Psoas muscle (tissue), 8 donors: ENCODE measurements around the gene RTCB. TPM values are rescaled to one million over a fixed set of nuclear protein-coding genes. Genes with fewer than 3 reads are reported as not detected.

Experiments used
- ATAC-seq, 4 donors: fragments of 200-7000 bp; cut with Tn5 transposase; one replicate each; pipeline ENCODE4 v1.9.1; 2020; ENCODE audit warnings: moderate library complexity in 3 of 4, mild to moderate bottlenecking in 2 of 4
- DNase-seq, 2 donors: peaks; one replicate each; pipeline ENCODE4 v3.0.0-alpha.2; 2020
- H3K27ac ChIP-seq: fragments of 200-600 bp; one replicate; pipeline ENCODE4 v1.8.0; 2022
- H3K27me3 ChIP-seq, 3 donors: fragments of 200-600 bp in 1 of 3; one replicate each; pipeline versions ENCODE4 v1.6.1 to v1.8.0; 2013 to 2022; ENCODE audit warnings: low read length in 2 of 3, mild to moderate bottlenecking in 2 of 3, moderate library complexity in 1 of 3; ENCODE audit not compliant: insufficient read depth in 3 of 3
- H3K36me3 ChIP-seq, 2 donors: fragments of 200-600 bp in 1 of 2; one replicate each; pipeline versions ENCODE4 v1.6.1 to v1.8.0; 2013 to 2022; ENCODE audit warnings: low read depth in 1 of 2, mild to moderate bottlenecking in 1 of 2, moderate library complexity in 1 of 2; ENCODE audit not compliant: insufficient read depth in 1 of 2
- H3K4me1 ChIP-seq: fragments of 200-600 bp; one replicate; pipeline ENCODE4 v1.8.0; 2022
- H3K4me3 ChIP-seq: fragments of 200-600 bp; one replicate; pipeline ENCODE4 v1.8.0; 2022; ENCODE audit warnings: mild to moderate bottlenecking
- H3K9me3 ChIP-seq: fragments of 200-600 bp; one replicate; pipeline ENCODE4 v1.8.0; 2022
- WGBS, 3 donors: extraction: QIAGEN DNeasy Blood & Tissue Kit; methylation state at CpG; one replicate each; pipeline versions ENCODE4 v1.1.6 to v1.1.7; 2013; 5-methylcytosine and 5-hydroxymethylcytosine counted together
- intact Hi-C, 2 donors: fragments of 100-400 bp; cut with DNase I; formaldehyde crosslinking; loops; one replicate each; pipeline versions ENCODE4 v1.11.0 to v1.14.2; 2022
- polyA plus RNA-seq, 3 donors: library from polyadenylated mRNA; stranded (reverse); fragments of 200-250 nt; gene quantifications; one replicate each; pipeline ENCODE4 v1.2.3, GENCODE V29; 2013
- total RNA-seq, 4 donors: library from RNA; stranded (reverse); fragmentation: NEBNext Ultra II Directional in 2 of 4; extraction: Animal tissue kit (Norgen Biotek cat#: 25700) in 2 of 4; gene quantifications; one replicate each; pipeline versions ENCODE4 v1.2.1 to v1.2.4, GENCODE V29; 2021 to 2023
- TF ChIP-seq, protein P1 (sequence below): fragments of 200-600 bp; IDR thresholded peaks from one replicate; pipeline ENCODE4 v1.8.0; 2022; ENCODE audit warnings: antibody characterized with exemption
- donor health status: healthy with polysubstance abuse.
- donor health status: DM: no; HTN: no; CAD: no; lungs with moderate emphysema.
- donor health status: Bipolar disorder and iron deficiency.
- donor health status: healthy.
- donor health status: DM: yes; HTN: yes; CAD: no.
- donor health status: DM: no; HTN: no; CAD: no.
- donor health status: DM: no; HTN: no; CAD: no.
- donor health status: DM: yes; HTN: yes; CAD: no.

RTCB gene
- total and polyA plus RNA-seq, 7 donors: 40.0 to 91.5 (median 49.9) TPM

DNA sequence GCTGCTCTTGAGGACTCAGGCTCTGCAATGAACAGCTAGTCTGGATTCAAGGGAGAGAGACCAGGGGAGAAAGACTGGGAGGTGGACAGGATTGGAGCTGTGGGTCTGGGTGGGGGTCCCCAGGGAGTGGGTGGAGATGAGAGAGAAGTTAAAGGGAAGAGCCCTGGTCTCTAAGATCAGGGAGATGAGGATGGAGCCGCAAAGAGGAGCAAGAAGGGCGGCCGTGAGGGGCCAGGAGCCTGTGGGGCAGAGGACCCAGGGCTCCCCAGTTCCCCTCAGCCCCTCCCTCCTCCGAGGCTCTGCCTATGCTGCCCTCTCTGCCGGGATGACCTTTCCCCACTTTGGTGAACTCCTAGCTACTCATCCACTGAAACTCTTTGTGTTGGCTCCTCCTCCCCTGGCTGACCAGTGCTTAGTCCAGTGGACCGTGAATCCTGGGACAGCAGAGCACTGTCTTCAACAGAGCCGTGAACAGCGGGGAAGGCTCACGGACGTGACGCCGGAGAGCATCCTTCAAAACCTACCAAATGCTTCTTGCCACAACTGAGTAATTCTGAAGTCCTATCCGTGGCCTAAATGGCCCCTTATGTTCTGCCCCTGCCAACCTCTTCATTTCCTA lies 70.8 kb downstream of the RTCB start:
- Histone ChIP-seq H3K27ac (no peak overlapping the region), H3K4me1 (no peaks in the 10 kb centered on the region), H3K36me3 (no peaks in the 10 kb centered on the region), H3K4me3 (no peak overlapping the region), H3K27me3 (peaks cover 0 to 20% (median 2%) of the 10 kb centered on the region in 3 donors), H3K9me3 (peaks cover 6% of the 10 kb centered on the region)
- intact Hi-C loops: no loop called here
- TF ChIP-seq, protein P1, sequence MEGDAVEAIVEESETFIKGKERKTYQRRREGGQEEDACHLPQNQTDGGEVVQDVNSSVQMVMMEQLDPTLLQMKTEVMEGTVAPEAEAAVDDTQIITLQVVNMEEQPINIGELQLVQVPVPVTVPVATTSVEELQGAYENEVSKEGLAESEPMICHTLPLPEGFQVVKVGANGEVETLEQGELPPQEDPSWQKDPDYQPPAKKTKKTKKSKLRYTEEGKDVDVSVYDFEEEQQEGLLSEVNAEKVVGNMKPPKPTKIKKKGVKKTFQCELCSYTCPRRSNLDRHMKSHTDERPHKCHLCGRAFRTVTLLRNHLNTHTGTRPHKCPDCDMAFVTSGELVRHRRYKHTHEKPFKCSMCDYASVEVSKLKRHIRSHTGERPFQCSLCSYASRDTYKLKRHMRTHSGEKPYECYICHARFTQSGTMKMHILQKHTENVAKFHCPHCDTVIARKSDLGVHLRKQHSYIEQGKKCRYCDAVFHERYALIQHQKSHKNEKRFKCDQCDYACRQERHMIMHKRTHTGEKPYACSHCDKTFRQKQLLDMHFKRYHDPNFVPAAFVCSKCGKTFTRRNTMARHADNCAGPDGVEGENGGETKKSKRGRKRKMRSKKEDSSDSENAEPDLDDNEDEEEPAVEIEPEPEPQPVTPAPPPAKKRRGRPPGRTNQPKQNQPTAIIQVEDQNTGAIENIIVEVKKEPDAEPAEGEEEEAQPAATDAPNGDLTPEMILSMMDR: no peak
- DNase-seq: no peak
- no peak for ATAC-seq
- WGBS, 3 donors: 68 to 69% (median 69%) methylated on average over 13 of the region's 13 CpGs

DNA sequence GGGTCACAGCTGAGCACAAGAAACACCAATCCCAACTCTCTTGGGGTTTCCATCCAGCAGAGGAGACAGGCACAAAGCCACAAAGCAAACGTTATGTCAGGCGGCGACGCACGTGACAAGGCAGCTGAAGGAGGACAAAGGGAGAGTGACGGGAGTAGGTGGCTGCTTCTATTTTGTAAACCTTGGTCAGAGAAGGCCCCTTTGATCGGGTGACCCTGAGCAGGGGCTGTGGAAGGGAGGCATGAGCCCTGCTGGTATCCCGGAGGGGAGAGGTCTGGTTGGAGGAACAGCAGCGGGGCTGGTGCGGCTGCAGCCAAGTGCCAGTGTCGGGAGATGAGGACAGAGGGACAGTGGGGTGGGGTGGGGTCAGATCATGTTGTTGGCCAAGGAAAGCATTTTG lies 71.6 kb downstream of the RTCB start:
- H3K27me3 ChIP-seq: peaks cover 0 to 23% (median 2%) of the 10 kb centered on the region in 3 donors
- no peaks in the 10 kb centered on the region for H3K4me1 ChIP-seq
- H3K36me3 ChIP-seq: no peaks in the 10 kb centered on the region
- no peak overlapping the region for H3K4me3 ChIP-seq
- DNase-seq: no peak
- no peak for ATAC-seq
- intact Hi-C loops: no loop called here
- no peak overlapping the region for H3K27ac ChIP-seq
- TF ChIP-seq, protein P1: no peak
- 58 to 66% (median 59%) methylated on average over 11 of the region's 11 CpGs for whole genome bisulfite sequencing, 3 donors
- H3K9me3 ChIP-seq: no peaks in the 10 kb centered on the region

DNA sequence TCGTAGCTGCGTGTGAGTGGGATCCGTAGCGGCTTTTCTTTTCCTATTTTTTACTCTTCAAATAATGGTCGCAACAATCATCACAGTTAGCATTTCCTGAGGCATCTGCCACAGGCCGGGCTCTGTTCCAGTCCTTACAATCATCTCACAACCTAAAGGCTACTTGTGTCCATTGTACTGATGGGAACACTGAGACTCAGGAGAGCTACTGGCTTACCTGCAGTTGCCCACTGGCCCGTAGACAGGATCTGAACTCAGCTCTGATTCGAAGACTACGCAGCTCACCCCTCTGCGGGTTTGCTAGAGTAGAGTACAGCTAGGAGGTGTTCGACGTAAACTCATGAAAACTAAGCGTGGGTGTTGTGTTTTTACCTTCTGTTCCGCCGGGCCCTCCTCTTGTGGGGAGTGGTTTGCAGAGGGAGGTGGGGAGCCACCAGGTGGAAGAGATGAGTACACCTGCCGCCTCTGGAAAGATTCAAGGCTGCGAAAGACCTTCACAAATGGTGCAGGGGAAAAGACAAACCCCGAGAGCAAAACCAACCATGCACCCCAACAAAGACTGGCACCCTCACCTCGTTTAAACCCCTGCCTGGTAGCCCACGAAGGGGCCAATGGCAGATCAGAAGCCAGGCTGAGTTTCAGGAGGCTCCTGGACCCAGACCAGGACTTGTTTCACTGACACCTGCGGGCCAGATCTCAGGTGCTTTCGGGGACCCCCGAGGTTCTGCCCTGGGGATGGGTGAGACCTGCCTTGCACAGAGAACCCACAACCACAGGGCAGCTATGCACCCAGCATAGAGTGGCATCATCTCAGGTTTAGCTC lies 72.6 kb downstream of the RTCB start:
- 85 to 89% (median 87%) methylated on average over 23 of the region's 23 CpGs for WGBS, 3 donors
- no peaks in the 10 kb centered on the region for H3K4me1 ChIP-seq
- no peaks in the 10 kb centered on the region for H3K9me3 ChIP-seq
- H3K36me3 ChIP-seq: no peaks in the 10 kb centered on the region
- intact Hi-C loops: no loop called here
- TF ChIP-seq, protein P1: no peak
- DNase-seq (no peak), ATAC-seq (no peak)
- H3K27me3 ChIP-seq: peaks cover 0 to 25% (median 5%) of the 10 kb centered on the region in 3 donors
- H3K4me3 ChIP-seq: no peak overlapping the region
- no peak overlapping the region for H3K27ac ChIP-seq

DNA sequence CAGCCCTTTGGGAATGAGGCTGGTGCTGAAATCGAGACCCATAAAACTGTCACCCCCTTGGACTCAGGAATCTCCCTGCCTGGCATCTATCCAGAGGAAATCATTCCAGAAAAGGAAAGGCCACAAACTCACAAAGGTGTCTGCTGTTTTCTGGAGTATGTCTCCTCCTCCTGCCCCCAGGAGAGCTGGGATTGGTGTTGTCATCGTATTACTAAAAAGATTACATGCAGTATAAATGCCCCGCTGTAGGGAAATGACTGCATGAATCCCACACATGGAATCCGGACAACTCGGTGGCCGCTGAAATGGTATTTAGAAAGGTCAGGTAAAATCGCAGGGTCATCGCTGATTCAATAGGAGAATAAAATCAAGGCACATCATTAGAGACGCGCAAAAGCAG lies 73.3 kb downstream of the RTCB start:
- intact Hi-C loops: no loop called here
- ATAC-seq: no peak
- DNase-seq: no peak
- Histone ChIP-seq H3K36me3 (no peaks in the 10 kb centered on the region), H3K27me3 (peaks cover 0 to 21% (median 5%) of the 10 kb centered on the region in 3 donors), H3K4me1 (no peaks in the 10 kb centered on the region), H3K27ac (no peak overlapping the region), H3K4me3 (no peak overlapping the region), H3K9me3 (no peaks in the 10 kb centered on the region)
- 72 to 75% (median 75%) methylated on average over 10 of the region's 10 CpGs for WGBS, 3 donors
- TF ChIP-seq, protein P1: no peak

Other genes starting within 250 kb of the RTCB start
- gene RFPL2, start 207.2 kb downstream of the RTCB start, total RNA-seq: not detected
- gene RFPL2, start 207.2 kb downstream of the RTCB start, polyA plus RNA-seq: not detected
- gene SLC5A4, start 156.9 kb downstream of the RTCB start, total RNA-seq: under 1 TPM in 1 of 4 donors, not detected in 3; 0.45 TPM
- under 1 TPM in 2 of 3 donors, not detected in 1; 0.03 to 0.19 TPM for gene SLC5A4, start 156.9 kb downstream of the RTCB start, polyA plus RNA-seq
- not detected for gene RFPL3, start 54.4 kb downstream of the RTCB start, total RNA-seq
- not detected for gene RFPL3, start 54.4 kb downstream of the RTCB start, polyA plus RNA-seq
- not detected for gene BPIFC, start 52.2 kb upstream of the RTCB start, total RNA-seq
- under 1 TPM in 1 of 3 donors, not detected in 2; 0.01 TPM for gene BPIFC, start 52.2 kb upstream of the RTCB start, polyA plus RNA-seq
- gene FBXO7, start 62.6 kb upstream of the RTCB start, total RNA-seq: 10 to 100 TPM; 28.2 to 34.4 (median 28.6) TPM
- gene FBXO7, start 62.6 kb upstream of the RTCB start, polyA plus RNA-seq: 10 to 100 TPM; 25.6 to 49.8 (median 25.7) TPM